Suprapubic skin (tissue), 4 donors: ENCODE data around the gene TEX51. TPM values are rescaled to one million over a fixed set of nuclear protein-coding genes. Genes with fewer than 3 reads are reported as not detected.

Source experiments
- DNase-seq, 2 donors: peaks; one replicate each; pipeline ENCODE4 v3.0.0-alpha.2; 2019; ENCODE audit warnings: low spot score in 2 of 2
- H3K27ac ChIP-seq: fragments of 200-600 bp; sonication (generic); one replicate; pipeline ENCODE4 v1.5.1; 2019
- H3K27me3 ChIP-seq: fragments of 200-600 bp; sonication (generic); one replicate; pipeline ENCODE4 v1.5.1; 2019
- H3K36me3 ChIP-seq: fragments of 200-600 bp; sonication (generic); one replicate; pipeline ENCODE4 v1.5.1; 2019
- H3K4me1 ChIP-seq: fragments of 200-600 bp; sonication (generic); one replicate; pipeline ENCODE4 v1.5.1; 2019
- H3K4me3 ChIP-seq: fragments of 200-600 bp; sonication (generic); one replicate; pipeline ENCODE4 v1.5.1; 2019; ENCODE audit warnings: mild to moderate bottlenecking
- H3K9me3 ChIP-seq: fragments of 200-600 bp; sonication (generic); one replicate; pipeline ENCODE4 v1.5.1; 2019
- CTCF ChIP-seq, 2 donors: fragments of 200-600 bp in 1 of 2; fragments of 450-650 bp in 1 of 2; sonication (generic) in 1 of 2; IDR thresholded peaks; one replicate each; pipeline ENCODE4 v1.5.1; 2016 to 2019; ENCODE audit warnings: antibody characterized with exemption in 2 of 2, mild to moderate bottlenecking in 1 of 2, moderate library complexity in 1 of 2
- EP300 ChIP-seq: sonication (generic); formaldehyde crosslinking; IDR thresholded peaks from one replicate; pipeline ENCODE4 v1.6.1; 2017; ENCODE audit warnings: antibody characterized with exemption
- POLR2A ChIP-seq, 2 donors: fragments of 450-650 bp; IDR thresholded peaks; one replicate each; pipeline ENCODE4 v1.6.1; 2017; ENCODE audit warnings: antibody characterized with exemption in 2 of 2, mild to moderate bottlenecking in 2 of 2, moderate library complexity in 2 of 2
- POLR2AphosphoS5 ChIP-seq, 3 donors: sonication (generic); formaldehyde crosslinking; IDR thresholded peaks; one replicate each; pipeline ENCODE4 v1.6.1; 2017; ENCODE audit warnings: antibody characterized with exemption in 3 of 3
- WGBS: methylation state at CpG from one replicate; pipeline ENCODE4 v1.1.5; 2018; 5-methylcytosine and 5-hydroxymethylcytosine counted together
- total RNA-seq, 4 donors: library from RNA; depleted of rRNA; stranded (reverse); fragments of >200 nt; gene quantifications; one replicate each; pipeline ENCODE4 v1.1.0, GENCODE V29; 2016

TEX51 gene
- total RNA-seq, 4 donors from 2014 or later, result not detected

GRCh38 chr2:126882736-126883665 is 15.7 kb upstream of the TEX51 start:
- no peak overlapping the region for H3K4me3 ChIP-seq
- peaks cover 23% of the 10 kb centered on the region for H3K27me3 ChIP-seq
- H3K36me3 ChIP-seq, result no peaks in the 10 kb centered on the region
- TF ChIP-seq POLR2AphosphoS5 (IDR thresholded peaks at IDR 0.05) (no peak), POLR2A (IDR thresholded peaks at IDR 0.05) (no peak), EP300 (no peak), CTCF (IDR thresholded peaks at IDR 0.05) (no peak)
- no peaks in the 10 kb centered on the region for H3K9me3 ChIP-seq
- DNase-seq, result peak in 1 of 2 donors; percentile 7
- peaks cover 16% of the 10 kb centered on the region for H3K4me1 ChIP-seq
- 88% methylated on average over 6 of the region's 7 CpGs for WGBS
- no peak overlapping the region for H3K27ac ChIP-seq

GRCh38 chr2:126883666-126884040 is 15.0 kb upstream of the TEX51 start:
- H3K36me3 ChIP-seq, result no peaks in the 10 kb centered on the region
- 91% methylated on average over 6 of the region's 6 CpGs for WGBS
- no peak for DNase-seq
- no peak overlapping the region for H3K4me3 ChIP-seq
- H3K27me3 ChIP-seq, result peaks cover 23% of the 10 kb centered on the region
- H3K9me3 ChIP-seq, result no peaks in the 10 kb centered on the region
- H3K27ac ChIP-seq, result no peak overlapping the region
- peaks cover 16% of the 10 kb centered on the region for H3K4me1 ChIP-seq
- TF ChIP-seq EP300 (no peak), POLR2A (IDR thresholded peaks at IDR 0.05) (no peak), POLR2AphosphoS5 (IDR thresholded peaks at IDR 0.05) (no peak), CTCF (IDR thresholded peaks at IDR 0.05) (no peak)

DNA sequence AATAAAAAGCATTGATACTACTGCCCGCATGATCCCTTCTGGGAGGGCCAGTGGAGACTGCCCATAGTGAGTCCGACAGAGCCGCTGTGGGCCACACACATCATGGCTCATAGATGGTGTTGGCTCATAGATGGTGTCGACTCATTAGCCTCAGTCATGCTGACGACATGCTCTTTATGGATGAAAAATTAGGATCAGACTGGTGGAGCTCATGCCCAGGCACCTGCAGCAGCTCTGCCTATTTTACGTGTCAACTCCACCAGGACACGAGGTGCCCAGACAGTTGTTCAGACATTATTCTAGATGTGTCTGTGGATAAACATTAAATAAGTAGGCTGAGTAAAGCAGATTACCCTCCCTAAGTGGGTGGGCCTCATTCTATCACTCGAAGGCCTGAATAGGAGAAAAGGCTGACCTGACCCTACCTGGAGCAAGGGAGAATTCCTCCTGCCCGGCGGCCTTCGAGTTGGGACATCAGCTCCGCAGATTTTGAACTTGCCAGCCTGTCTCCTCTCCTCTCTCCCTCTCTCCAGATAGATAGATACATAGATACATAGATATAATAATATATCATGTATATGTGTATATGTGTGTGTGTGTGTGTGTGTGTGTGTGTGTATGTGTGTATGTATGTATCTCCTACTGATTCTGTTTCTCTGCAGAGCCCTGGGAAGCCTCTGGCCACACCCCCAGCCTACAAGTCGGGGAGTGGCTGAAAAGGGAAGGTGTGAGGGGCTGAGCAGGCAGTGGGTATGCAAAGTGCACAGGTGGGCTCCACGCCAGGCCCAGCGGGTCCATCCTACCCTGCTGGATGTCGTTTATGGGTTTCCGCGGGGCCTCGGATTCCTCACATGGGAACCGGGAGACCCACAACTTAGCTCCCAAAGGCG is 13.6 kb upstream of the TEX51 start:
- 63% methylated on average over 21 of the region's 21 CpGs for WGBS
- Histone ChIP-seq H3K4me1 (peaks cover 16% of the 10 kb centered on the region), H3K36me3 (no peaks in the 10 kb centered on the region), H3K9me3 (no peaks in the 10 kb centered on the region), H3K27ac (no peak overlapping the region), H3K4me3 (no peak overlapping the region), H3K27me3 (peaks cover 23% of the 10 kb centered on the region)
- DNase-seq, result no peak
- no peak for TF ChIP-seq CTCF (IDR thresholded peaks at IDR 0.05)
- no peak for TF ChIP-seq POLR2AphosphoS5 (IDR thresholded peaks at IDR 0.05)
- TF ChIP-seq POLR2A (IDR thresholded peaks at IDR 0.05), result no peak
- no peak for TF ChIP-seq EP300

GRCh38 chr2:126885751-126886210 is 12.9 kb upstream of the TEX51 start:
- peak in 1 of 2 donors; percentile 44 for DNase-seq
- H3K36me3 ChIP-seq, result no peaks in the 10 kb centered on the region
- H3K27me3 ChIP-seq, result peaks cover 23% of the 10 kb centered on the region
- H3K4me3 ChIP-seq, result peak overlapping the region; percentile 42
- H3K27ac ChIP-seq, result no peak overlapping the region
- no peak for TF ChIP-seq EP300
- no peak for TF ChIP-seq POLR2AphosphoS5 (IDR thresholded peaks at IDR 0.05)
- TF ChIP-seq CTCF (IDR thresholded peaks at IDR 0.05), result no peak
- no peak for TF ChIP-seq POLR2A (IDR thresholded peaks at IDR 0.05)
- no peaks in the 10 kb centered on the region for H3K9me3 ChIP-seq
- whole genome bisulfite sequencing, result 0% methylated on average over 10 of the region's 18 CpGs
- peaks cover 16% of the 10 kb centered on the region for H3K4me1 ChIP-seq
